ENCODE measurements around the gene PTPRK. TPM values are rescaled to one million over a fixed set of nuclear protein-coding genes. Genes with fewer than 3 reads are reported as not detected.

The PTPRK gene
- total and polyA plus RNA-seq, 2 donors, result 9.3 to 26.8 TPM

DNA sequence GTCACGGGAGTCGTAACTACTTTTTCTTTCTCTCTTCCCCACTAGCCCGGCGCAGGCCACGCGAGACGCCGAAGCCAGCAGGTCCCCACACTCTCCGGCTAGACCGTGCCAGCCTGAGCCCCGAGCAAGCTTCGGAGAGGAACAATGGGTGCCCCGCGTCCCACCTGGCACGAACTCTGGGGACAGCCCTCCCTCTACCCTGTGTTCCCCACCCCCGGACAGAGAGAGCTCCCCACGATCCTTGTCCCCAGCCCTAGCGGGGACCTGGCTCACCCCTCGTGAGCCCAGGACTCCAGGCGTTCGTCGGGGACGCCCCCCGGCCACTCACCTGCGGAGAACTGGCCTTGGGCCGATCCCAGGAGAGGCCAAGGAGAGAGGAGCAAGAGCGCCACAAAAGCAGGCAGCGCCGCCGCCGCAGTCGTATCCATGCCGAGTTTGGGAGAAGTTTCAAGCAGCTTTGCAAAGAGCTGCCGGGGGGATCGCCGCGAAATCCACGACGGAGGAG is 416 bp downstream of the PTPRK start:
- Histone ChIP-seq H3K9me3 (ENCODE audit: control insufficient read depth in 2 of 2, insufficient read depth in 1 of 2, low read length in 1 of 2) (no peaks in the 10 kb centered on the region), H3K4me3 (ENCODE audit: low read length in 2 of 2) (peak overlapping the region; percentile 86 to 94), H3K27ac (ENCODE audit: low read depth in 1 of 2, low read length in 1 of 2) (peak overlapping the region; percentile 88 to 91), H3K4me1 (ENCODE audit: control insufficient read depth in 2 of 2, insufficient read depth in 2 of 2, low read length in 2 of 2) (peaks cover 3 to 18% of the 10 kb centered on the region in 2 donors), H3K27me3 (ENCODE audit: control insufficient read depth in 2 of 2, insufficient read depth in 1 of 2, low read length in 1 of 2) (peaks cover 4 to 14% of the 10 kb centered on the region in 2 donors), H3K36me3 (ENCODE audit: control insufficient read depth in 2 of 2, insufficient read depth in 2 of 2, low read length in 1 of 2) (no peaks in the 10 kb centered on the region)
- under 1% methylated on average over 39 of the region's 39 CpGs for WGBS
- DNase-seq (ENCODE audit: low read depth in 6 of 9, low spot score in 9 of 9), result peak in 8 of 9 donors; percentile 30 to 88 (median 58)

DNA sequence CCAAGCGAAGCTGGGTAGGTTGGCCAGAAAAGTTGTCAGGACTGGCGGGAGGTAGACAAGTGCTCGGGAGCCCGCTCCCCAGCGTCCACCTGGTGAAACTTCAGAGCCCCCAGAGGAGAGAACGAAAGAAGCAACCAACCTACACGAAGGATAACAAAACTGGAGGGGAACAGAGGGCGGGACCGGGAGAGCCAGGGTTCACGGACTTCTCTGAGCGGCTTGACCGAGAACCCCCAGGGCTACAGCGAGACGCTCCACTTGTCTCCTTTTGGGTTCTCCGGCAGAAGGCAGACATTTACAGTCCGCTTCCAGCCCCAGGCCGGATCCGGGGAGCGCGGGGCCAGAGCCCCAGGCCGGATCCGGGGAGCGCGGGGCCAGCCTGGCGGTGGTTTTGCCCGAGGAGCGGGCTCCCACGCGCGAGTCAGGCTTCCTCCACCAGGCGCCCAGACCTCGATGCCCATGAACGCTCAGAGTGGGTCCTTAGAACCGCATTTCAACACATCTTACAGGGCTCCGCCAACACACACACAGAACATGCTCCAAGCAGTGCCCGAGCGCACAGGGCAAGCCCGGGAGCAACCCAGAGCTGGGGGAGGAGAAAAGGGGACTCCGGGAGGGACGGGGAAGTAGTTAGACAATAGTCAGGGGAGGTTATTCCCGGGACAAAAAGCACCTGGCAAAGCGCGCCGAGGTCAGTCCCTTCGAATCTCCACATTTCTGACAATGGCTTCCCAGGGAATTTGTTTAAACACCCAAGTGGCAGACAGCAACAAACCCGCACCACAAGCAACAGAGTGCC is 1.1 kb downstream of the PTPRK start:
- under 1% methylated on average over 46 of the region's 46 CpGs for WGBS
- peaks cover 4 to 14% of the 10 kb centered on the region in 2 donors for H3K27me3 ChIP-seq (ENCODE audit: control insufficient read depth in 2 of 2, insufficient read depth in 1 of 2, low read length in 1 of 2)
- H3K9me3 ChIP-seq (ENCODE audit: control insufficient read depth in 2 of 2, insufficient read depth in 1 of 2, low read length in 1 of 2), result no peaks in the 10 kb centered on the region
- DNase-seq (ENCODE audit: low read depth in 6 of 9, low spot score in 9 of 9), result peak in 8 of 9 donors; percentile 38 to 80 (median 50)
- H3K4me3 ChIP-seq (ENCODE audit: low read length in 2 of 2), result peak overlapping the region; percentile 86 to 94
- peak overlapping the region; percentile 47 to 91 for H3K27ac ChIP-seq (ENCODE audit: low read depth in 1 of 2, low read length in 1 of 2)
- no peaks in the 10 kb centered on the region for H3K36me3 ChIP-seq (ENCODE audit: control insufficient read depth in 2 of 2, insufficient read depth in 2 of 2, low read length in 1 of 2)
- H3K4me1 ChIP-seq (ENCODE audit: control insufficient read depth in 2 of 2, insufficient read depth in 2 of 2, low read length in 2 of 2), result peaks cover 3 to 18% of the 10 kb centered on the region in 2 donors

DNA sequence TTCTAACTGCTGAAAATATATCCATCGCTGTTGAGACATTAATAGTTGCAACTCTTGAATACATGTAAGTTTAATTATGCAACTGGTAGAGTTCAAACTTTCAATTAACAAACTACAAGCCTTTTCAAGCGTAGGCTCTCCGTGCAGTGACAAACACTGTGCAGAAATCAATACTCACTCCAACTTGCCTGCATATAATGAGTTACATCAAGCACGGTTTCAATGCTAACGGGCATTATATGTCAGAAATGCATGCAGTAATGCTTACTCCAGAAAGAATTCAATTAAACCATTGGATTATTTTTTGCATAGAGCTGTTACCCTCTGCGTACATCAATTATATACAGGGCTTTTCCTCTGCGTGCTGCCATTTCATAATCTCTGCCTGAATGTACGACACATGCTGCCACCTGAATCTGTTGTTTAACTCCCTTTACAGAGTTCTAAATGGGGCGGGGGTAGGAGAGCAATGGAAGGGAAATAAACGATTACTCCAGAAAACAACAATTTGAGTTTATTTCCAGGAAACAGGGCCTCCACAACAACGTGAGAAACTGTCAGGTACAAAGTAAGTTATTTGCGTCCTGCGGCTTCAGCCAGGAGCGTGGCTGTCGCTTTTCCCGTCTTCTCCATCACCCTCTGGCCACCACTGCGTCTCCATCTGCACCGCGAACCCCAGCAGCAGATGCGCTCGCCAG is 1.8 kb downstream of the PTPRK start:
- H3K4me3 ChIP-seq (ENCODE audit: low read length in 2 of 2), result peak overlapping the region; percentile 86 to 94
- H3K27ac ChIP-seq (ENCODE audit: low read depth in 1 of 2, low read length in 1 of 2), result peak overlapping the region in 1 of 2 donors; percentile 91
- peaks cover 3 to 18% of the 10 kb centered on the region in 2 donors for H3K4me1 ChIP-seq (ENCODE audit: control insufficient read depth in 2 of 2, insufficient read depth in 2 of 2, low read length in 2 of 2)
- 20% methylated on average over 21 of the region's 21 CpGs for WGBS
- H3K27me3 ChIP-seq (ENCODE audit: control insufficient read depth in 2 of 2, insufficient read depth in 1 of 2, low read length in 1 of 2), result peaks cover 4 to 14% of the 10 kb centered on the region in 2 donors
- no peaks in the 10 kb centered on the region for H3K36me3 ChIP-seq (ENCODE audit: control insufficient read depth in 2 of 2, insufficient read depth in 2 of 2, low read length in 1 of 2)
- DNase-seq (ENCODE audit: low read depth in 6 of 9, low spot score in 9 of 9), result peak in 6 of 9 donors; percentile 15 to 63 (median 30)
- no peaks in the 10 kb centered on the region for H3K9me3 ChIP-seq (ENCODE audit: control insufficient read depth in 2 of 2, insufficient read depth in 1 of 2, low read length in 1 of 2)

DNA sequence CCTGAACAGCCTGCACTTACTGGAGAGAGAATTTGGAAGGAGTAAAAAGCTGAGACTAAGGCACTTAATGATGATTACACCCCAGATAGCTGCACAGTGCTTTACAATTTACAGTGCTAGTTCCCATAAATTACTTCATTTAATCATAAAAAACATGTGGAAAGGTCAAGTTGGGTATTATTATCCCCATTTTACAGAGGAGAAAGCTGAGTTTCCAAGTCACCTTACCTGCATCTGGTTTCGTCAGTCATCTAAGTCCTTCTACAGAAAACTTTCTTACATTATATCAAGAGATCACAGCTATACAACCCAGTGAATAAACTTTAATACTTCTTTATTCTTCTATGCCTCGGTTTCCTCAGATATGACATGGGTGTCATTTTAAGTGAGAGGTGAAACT is 3.3 kb downstream of the PTPRK start:
- WGBS, result 96% methylated on average over 2 of the region's 2 CpGs
- no peaks in the 10 kb centered on the region for H3K9me3 ChIP-seq (ENCODE audit: control insufficient read depth in 2 of 2, insufficient read depth in 1 of 2, low read length in 1 of 2)
- H3K36me3 ChIP-seq (ENCODE audit: control insufficient read depth in 2 of 2, insufficient read depth in 2 of 2, low read length in 1 of 2), result no peaks in the 10 kb centered on the region
- H3K27me3 ChIP-seq (ENCODE audit: control insufficient read depth in 2 of 2, insufficient read depth in 1 of 2, low read length in 1 of 2), result peaks cover 4 to 11% of the 10 kb centered on the region in 2 donors
- DNase-seq (ENCODE audit: low read depth in 6 of 9, low spot score in 9 of 9), result no peak
- H3K4me3 ChIP-seq (ENCODE audit: low read length in 2 of 2), result no peak overlapping the region
- H3K4me1 ChIP-seq (ENCODE audit: control insufficient read depth in 2 of 2, insufficient read depth in 2 of 2, low read length in 2 of 2), result peaks cover 3 to 18% of the 10 kb centered on the region in 2 donors
- no peak overlapping the region for H3K27ac ChIP-seq (ENCODE audit: low read depth in 1 of 2, low read length in 1 of 2)

DNA sequence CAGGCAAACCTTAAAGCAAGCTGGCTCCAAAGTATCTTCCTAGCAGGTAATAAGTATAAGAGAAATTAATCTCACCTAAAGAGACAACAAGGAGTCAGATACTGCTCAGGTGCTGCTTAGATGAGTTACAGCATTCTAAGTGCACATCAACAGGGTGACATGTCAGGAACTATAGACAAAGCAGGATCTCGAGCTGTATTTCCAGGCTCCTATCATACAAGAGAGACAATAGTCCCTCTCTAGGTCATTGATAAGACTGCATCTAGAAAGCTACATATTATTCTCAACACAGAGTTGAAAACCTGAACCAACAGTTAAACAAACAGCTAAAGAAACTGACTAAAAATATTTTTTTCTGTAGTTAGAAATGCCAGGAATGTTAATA is 3.9 kb downstream of the PTPRK start:
- peaks cover 3 to 18% of the 10 kb centered on the region in 2 donors for H3K4me1 ChIP-seq (ENCODE audit: control insufficient read depth in 2 of 2, insufficient read depth in 2 of 2, low read length in 2 of 2)
- H3K4me3 ChIP-seq (ENCODE audit: low read length in 2 of 2), result no peak overlapping the region
- no peaks in the 10 kb centered on the region for H3K36me3 ChIP-seq (ENCODE audit: control insufficient read depth in 2 of 2, insufficient read depth in 2 of 2, low read length in 1 of 2)
- WGBS, result 72% methylated on average over 1 of the region's 1 CpG
- H3K27me3 ChIP-seq (ENCODE audit: control insufficient read depth in 2 of 2, insufficient read depth in 1 of 2, low read length in 1 of 2), result peaks cover 4 to 10% of the 10 kb centered on the region in 2 donors
- no peak overlapping the region for H3K27ac ChIP-seq (ENCODE audit: low read depth in 1 of 2, low read length in 1 of 2)
- H3K9me3 ChIP-seq (ENCODE audit: control insufficient read depth in 2 of 2, insufficient read depth in 1 of 2, low read length in 1 of 2), result no peaks in the 10 kb centered on the region
- DNase-seq (ENCODE audit: low read depth in 6 of 9, low spot score in 9 of 9), result peak in 1 of 9 donors; percentile 60

DNA sequence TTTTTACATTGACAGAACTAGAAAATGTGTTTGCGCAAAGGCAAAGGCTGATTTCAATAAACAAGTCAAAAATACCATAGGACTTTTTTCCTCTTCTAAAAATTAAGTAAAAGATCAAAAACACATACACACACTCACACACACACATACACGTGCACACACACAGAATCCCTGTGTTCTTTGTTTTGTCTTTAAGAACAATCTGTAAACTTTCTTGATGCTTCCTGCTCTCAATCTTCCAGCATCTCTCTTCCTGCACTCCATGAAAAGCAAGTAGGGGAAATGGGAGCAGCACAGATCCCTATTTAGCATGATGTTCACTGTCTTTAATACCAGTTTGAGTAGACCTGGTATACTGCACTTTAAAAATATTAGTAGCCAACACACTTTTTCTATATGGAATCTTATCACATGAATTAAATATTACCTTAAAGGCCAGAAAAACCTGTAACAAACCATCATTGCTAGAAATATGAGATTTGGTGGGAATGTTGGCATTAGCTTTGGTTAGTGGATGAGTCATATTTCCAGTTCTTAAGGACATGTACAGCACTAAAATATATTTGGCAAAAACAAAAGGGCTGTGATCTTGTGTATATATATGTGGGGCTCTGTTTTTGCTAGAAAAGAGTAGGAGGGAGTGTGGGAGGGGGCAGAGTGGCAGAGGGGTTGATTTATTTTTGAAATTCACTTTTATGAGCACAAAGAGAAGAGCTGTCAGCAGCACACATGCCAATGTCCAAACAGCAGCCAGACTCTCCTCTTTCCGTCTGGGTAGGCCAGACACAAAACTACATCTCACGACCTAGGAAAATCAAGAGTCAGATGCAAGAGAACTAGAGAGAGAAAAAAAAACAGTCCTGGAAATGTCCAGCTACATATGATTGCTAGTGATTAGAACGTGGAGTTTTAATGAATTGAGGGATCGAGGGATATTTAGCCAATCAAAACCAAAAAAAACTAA is 4.6 kb downstream of the PTPRK start:
- Histone ChIP-seq H3K4me3 (ENCODE audit: low read length in 2 of 2) (no peak overlapping the region), H3K36me3 (ENCODE audit: control insufficient read depth in 2 of 2, insufficient read depth in 2 of 2, low read length in 1 of 2) (no peaks in the 10 kb centered on the region), H3K27ac (ENCODE audit: low read depth in 1 of 2, low read length in 1 of 2) (no peak overlapping the region), H3K9me3 (ENCODE audit: control insufficient read depth in 2 of 2, insufficient read depth in 1 of 2, low read length in 1 of 2) (no peaks in the 10 kb centered on the region), H3K27me3 (ENCODE audit: control insufficient read depth in 2 of 2, insufficient read depth in 1 of 2, low read length in 1 of 2) (peaks cover 4% of the 10 kb centered on the region in 2 donors), H3K4me1 (ENCODE audit: control insufficient read depth in 2 of 2, insufficient read depth in 2 of 2, low read length in 2 of 2) (peaks cover 3 to 13% of the 10 kb centered on the region in 2 donors)
- 95% methylated on average over 6 of the region's 6 CpGs for WGBS
- DNase-seq (ENCODE audit: low read depth in 6 of 9, low spot score in 9 of 9), result peak in 1 of 9 donors; percentile 30

DNA sequence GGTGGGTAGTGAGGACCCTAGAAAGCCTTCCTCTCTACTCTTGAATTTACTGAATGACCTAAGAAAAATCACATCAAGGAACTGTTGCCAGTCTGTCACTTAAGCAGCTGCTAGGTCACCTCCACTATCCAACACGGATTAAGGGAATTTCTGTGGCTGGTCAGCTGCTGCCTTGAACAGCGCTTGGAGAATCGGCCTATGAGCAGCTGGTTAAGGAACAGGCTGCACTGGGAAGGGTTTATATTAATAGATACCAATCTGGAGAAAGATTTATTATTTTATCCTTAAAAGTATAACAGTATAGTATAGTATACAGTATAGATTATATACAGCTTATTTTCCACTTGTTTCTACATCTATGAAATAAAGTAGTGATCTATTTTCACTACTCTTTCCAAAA is 6.5 kb downstream of the PTPRK start:
- Histone ChIP-seq H3K4me1 (ENCODE audit: control insufficient read depth in 2 of 2, insufficient read depth in 2 of 2, low read length in 2 of 2) (peaks cover 3 to 11% of the 10 kb centered on the region in 2 donors), H3K36me3 (ENCODE audit: control insufficient read depth in 2 of 2, insufficient read depth in 2 of 2, low read length in 1 of 2) (no peaks in the 10 kb centered on the region), H3K4me3 (ENCODE audit: low read length in 2 of 2) (no peak overlapping the region), H3K9me3 (ENCODE audit: control insufficient read depth in 2 of 2, insufficient read depth in 1 of 2, low read length in 1 of 2) (no peaks in the 10 kb centered on the region), H3K27me3 (ENCODE audit: control insufficient read depth in 2 of 2, insufficient read depth in 1 of 2, low read length in 1 of 2) (peaks cover under 1 to 3% of the 10 kb centered on the region in 2 donors), H3K27ac (ENCODE audit: low read depth in 1 of 2, low read length in 1 of 2) (no peak overlapping the region)
- no peak for DNase-seq (ENCODE audit: low read depth in 6 of 9, low spot score in 9 of 9)
- 98% methylated on average over 3 of the region's 3 CpGs for WGBS

DNA sequence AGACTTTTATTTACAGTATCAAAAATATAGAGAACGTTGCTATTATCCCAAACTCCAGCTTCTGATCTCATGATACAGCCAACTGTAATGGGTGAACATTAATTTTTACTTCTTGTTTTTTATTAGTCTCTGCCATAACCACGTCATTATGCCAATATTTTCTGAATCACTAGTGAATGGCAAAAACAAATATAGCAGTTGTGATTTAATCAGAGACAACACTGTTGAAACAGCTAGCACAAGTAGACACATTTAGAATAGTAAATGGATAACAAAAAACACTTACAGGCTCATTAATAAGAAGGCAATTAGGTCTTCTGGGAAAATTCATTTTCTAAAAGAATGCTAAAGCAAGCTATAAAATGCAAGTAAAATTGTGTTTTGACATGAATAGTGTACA is 8.1 kb downstream of the PTPRK start:
- DNase-seq (ENCODE audit: low read depth in 6 of 9, low spot score in 9 of 9), result no peak
- WGBS, result 96% methylated on average over 2 of the region's 2 CpGs
- H3K4me1 ChIP-seq (ENCODE audit: control insufficient read depth in 2 of 2, insufficient read depth in 2 of 2, low read length in 2 of 2), result peaks cover 0 to 8% of the 10 kb centered on the region in 2 donors

More for the DNA sequence above, 8.1 kb downstream of the PTPRK start:
- no peaks in the 10 kb centered on the region for H3K27me3 ChIP-seq (ENCODE audit: control insufficient read depth in 2 of 2, insufficient read depth in 1 of 2, low read length in 1 of 2)
- no peak overlapping the region for H3K4me3 ChIP-seq (ENCODE audit: low read length in 2 of 2)
- H3K9me3 ChIP-seq (ENCODE audit: control insufficient read depth in 2 of 2, insufficient read depth in 1 of 2, low read length in 1 of 2), result no peaks in the 10 kb centered on the region
- no peaks in the 10 kb centered on the region for H3K36me3 ChIP-seq (ENCODE audit: control insufficient read depth in 2 of 2, insufficient read depth in 2 of 2, low read length in 1 of 2)
- no peak overlapping the region for H3K27ac ChIP-seq (ENCODE audit: low read depth in 1 of 2, low read length in 1 of 2)

Measured in thymus (tissue), 11 donors.